H1 (cell line): Measurements from ENCODE around the gene ARHGAP18. TPM values are rescaled to one million over a fixed set of nuclear protein-coding genes. Genes with fewer than 3 reads are reported as not detected.

Experiments
- CTCF ChIA-PET: fragments of 300-600 bp; sonication (Branson Sonifier 250); formaldehyde crosslinking; loops from one replicate; lab custom pipeline; 2021; ENCODE audit not compliant: partially characterized antibody; lab: Charles Lee
- POLR2A ChIA-PET: fragments of 300-600 bp; sonication (Branson Sonifier 250); formaldehyde crosslinking; loops from one replicate; lab custom pipeline; 2021; ENCODE audit warnings: inconsistent platforms; ENCODE audit not compliant: partially characterized antibody; lab: Charles Lee
- DNase-seq, 2 experiments: peaks; one replicate each; pipeline versions ENCODE4 v3.0.0 to v3.0.0-alpha.2; 2010 to 2022; ENCODE audit warnings: low spot score in 2 of 2, low read depth in 1 of 2, mixed read lengths in 1 of 2
- FAIRE-seq: peaks from 2 replicates; lab custom pipeline; 2011; peaks lifted over from hg19 to GRCh38; lab: Jason Lieb, UNC
- H2AFZ ChIP-seq: 2 replicates; pipeline ENCODE4 v1.8.1; 2012; ENCODE audit warnings: low read length, inconsistent platforms
- H2AK5ac ChIP-seq: 2 replicates; pipeline ENCODE4 v1.6.1; 2013; ENCODE audit warnings: low read depth, low read length
- H2BK120ac ChIP-seq: replicated peaks from 2 replicates; pipeline ENCODE3; 2013; ENCODE audit warnings: low read depth, low read length, inconsistent platforms
- H2BK12ac ChIP-seq: 2 replicates; pipeline ENCODE4 v1.6.1; 2013; ENCODE audit warnings: low read depth, low read length
- H2BK15ac ChIP-seq: 2 replicates; pipeline ENCODE4 v1.6.1; 2013; ENCODE audit warnings: low read length
- H2BK20ac ChIP-seq: 2 replicates; pipeline ENCODE4 v1.6.1; 2013; ENCODE audit warnings: low read length
- H2BK5ac ChIP-seq: 2 replicates; pipeline ENCODE4 v1.6.1; 2013; ENCODE audit warnings: low read depth, low read length
- H3K14ac ChIP-seq: 2 replicates; pipeline ENCODE4 v1.6.1; 2013; ENCODE audit warnings: inconsistent platforms; ENCODE audit not compliant: insufficient read length
- H3K18ac ChIP-seq: 2 replicates; pipeline ENCODE4 v1.6.1; 2013; ENCODE audit warnings: low read length; ENCODE audit errors: extremely low read depth
- H3K23ac ChIP-seq: 2 replicates; pipeline ENCODE4 v1.6.1; 2013; ENCODE audit warnings: inconsistent platforms; ENCODE audit not compliant: insufficient read length
- H3K23me2 ChIP-seq: 2 replicates; pipeline ENCODE4 v1.6.1; 2013; ENCODE audit warnings: low read depth, low read length
- H3K27ac ChIP-seq: 2 replicates; pipeline ENCODE4 v1.6.1; 2011; ENCODE audit warnings: low read depth, low read length, inconsistent platforms
- H3K27me3 ChIP-seq, 4 experiments: replicated peaks in 1 of 4; 1 replicate in 1 of 4; 2 replicates in 3 of 4; pipeline versions ENCODE4 v1.6.1 to v1.8.1; 2011 to 2013; ENCODE audit warnings: low read length in 3 of 4, mild to moderate bottlenecking in 3 of 4, inconsistent platforms in 2 of 4, mixed read lengths in 2 of 4, moderate library complexity in 1 of 4; ENCODE audit not compliant: control insufficient read depth in 3 of 4, insufficient read depth in 3 of 4; ENCODE audit errors: extremely low read depth in 1 of 4
- H3K36me3 ChIP-seq, 4 experiments: 2 replicates each; pipeline versions ENCODE4 v1.6.1 to v1.8.1; 2011 to 2013; ENCODE audit warnings: mild to moderate bottlenecking in 4 of 4, low read length in 3 of 4, moderate library complexity in 2 of 4, control low read depth in 1 of 4, inconsistent platforms in 1 of 4; ENCODE audit not compliant: insufficient read depth in 4 of 4, control insufficient read depth in 2 of 4
- H3K4ac ChIP-seq: replicated peaks from 2 replicates; pipeline ENCODE3; 2013; ENCODE audit warnings: low read length, low read depth, mixed read lengths, inconsistent platforms; ENCODE audit not compliant: insufficient read length
- H3K4me1 ChIP-seq, 4 experiments: replicated peaks in 1 of 4; 1 replicate in 1 of 4; 2 replicates in 3 of 4; pipeline versions ENCODE4 v1.6.1 to v1.8.1; 2011 to 2013; ENCODE audit warnings: low read length in 3 of 4, inconsistent platforms in 2 of 4, mixed read lengths in 1 of 4; ENCODE audit not compliant: insufficient read depth in 4 of 4, control insufficient read depth in 3 of 4
- H3K4me2 ChIP-seq, 2 experiments: 2 replicates each; pipeline versions ENCODE4 v1.6.1 to v1.8.1; 2011 to 2013; ENCODE audit warnings: low read depth in 2 of 2, low read length in 2 of 2, control low read depth in 1 of 2, inconsistent platforms in 1 of 2, mild to moderate bottlenecking in 1 of 2; ENCODE audit not compliant: insufficient read depth in 1 of 2
- H3K4me3 ChIP-seq, 4 experiments: fragments of 200-600, 300-600 bp in 1 of 4; sonication (generic), shearing (Covaris generic), sonication (Bioruptor Twin) in 1 of 4; 2 replicates each; pipeline versions ENCODE4 v1.5.1 to v1.8.1; 2011 to 2016; ENCODE audit warnings: low read length in 4 of 4, low read depth in 3 of 4, control low read depth in 2 of 4, inconsistent platforms in 2 of 4, mild to moderate bottlenecking in 2 of 4, mixed read lengths in 1 of 4, moderate library complexity in 1 of 4; ENCODE audit not compliant: insufficient read depth in 2 of 4; ENCODE audit errors: extremely low read depth in 1 of 4
- H3K56ac ChIP-seq: replicated peaks from 2 replicates; pipeline ENCODE3; 2013; ENCODE audit warnings: low read depth, mild to moderate bottlenecking, mixed read lengths, low read length, inconsistent platforms; ENCODE audit not compliant: insufficient read length
- H3K79me1 ChIP-seq: 2 replicates; pipeline ENCODE4 v1.6.1; 2013; ENCODE audit warnings: low read depth, low read length, control low read depth
- H3K79me2 ChIP-seq, 2 experiments: 2 replicates each; pipeline versions ENCODE4 v1.6.1 to v1.8.1; 2012 to 2013; ENCODE audit warnings: low read length in 2 of 2, mild to moderate bottlenecking in 2 of 2, inconsistent platforms in 1 of 2; ENCODE audit not compliant: insufficient read depth in 2 of 2, control insufficient read depth in 1 of 2
- H3K9ac ChIP-seq, 4 experiments: replicated peaks in 1 of 4; 1 replicate in 1 of 4; 2 replicates in 3 of 4; pipeline versions ENCODE4 v1.6.1 to v1.8.1; 2011 to 2013; ENCODE audit warnings: low read depth in 3 of 4, low read length in 3 of 4, control low read depth in 2 of 4, mild to moderate bottlenecking in 2 of 4, moderate library complexity in 2 of 4, inconsistent platforms in 1 of 4; ENCODE audit errors: extremely low read depth in 1 of 4
- H3K9me3 ChIP-seq, 2 experiments: 2 replicates each; pipeline versions ENCODE4 v1.6.1 to v1.8.1; 2012 to 2013; ENCODE audit warnings: mild to moderate bottlenecking in 2 of 2, moderate library complexity in 2 of 2, control low read depth in 1 of 2, inconsistent platforms in 1 of 2, low read depth in 1 of 2, low read length in 1 of 2, mixed read lengths in 1 of 2; ENCODE audit not compliant: insufficient read depth in 2 of 2
- H4K20me1 ChIP-seq, 2 experiments: replicated peaks in 1 of 2; 2 replicates each; pipeline versions ENCODE3 to v1.8.1; 2011 to 2013; ENCODE audit warnings: inconsistent platforms in 2 of 2, low read length in 2 of 2, mild to moderate bottlenecking in 1 of 2; ENCODE audit not compliant: insufficient read depth in 2 of 2, control insufficient read depth in 1 of 2
- H4K5ac ChIP-seq: 2 replicates; pipeline ENCODE4 v1.6.1; 2013; ENCODE audit warnings: low read length, low read depth, mixed read lengths, inconsistent platforms; ENCODE audit not compliant: insufficient read length
- H4K8ac ChIP-seq: 2 replicates; pipeline ENCODE4 v1.8.0; 2013; ENCODE audit warnings: mild to moderate bottlenecking, moderate library complexity, low read length, inconsistent platforms; ENCODE audit not compliant: insufficient read depth; ENCODE audit errors: extremely low read depth
- H4K91ac ChIP-seq: replicated peaks from 2 replicates; pipeline ENCODE3; 2013; ENCODE audit warnings: low read length, mixed read lengths, inconsistent platforms; ENCODE audit not compliant: insufficient read length
- RNF2 ChIP-seq: fragments of 200-900, 300-1000 bp; sonication (generic); IDR thresholded peaks from 2 replicates; pipeline ENCODE4 v1.7.1; 2016; ENCODE audit warnings: borderline replicate concordance, low read depth, mild to moderate bottlenecking, antibody characterized with exemption, low read length; ENCODE audit not compliant: poor library complexity, severe bottlenecking; ENCODE audit errors: missing control alignments
- WGBS, 2 experiments: shearing (Covaris generic) in 1 of 2; methylation state at CpG; one replicate each; pipeline versions ENCODE4 v1.1.6 to v1.1.7; 2013 to 2015; ENCODE audit warnings: low lambda C conversion rate in 2 of 2, mixed read lengths in 2 of 2, inconsistent platforms in 1 of 2, low coverage in 1 of 2, missing lambda C conversion rate in 1 of 2; ENCODE audit not compliant: insufficient replicate concordance in 2 of 2, insufficient coverage in 1 of 2, insufficient read length in 1 of 2; ENCODE audit errors: extremely low coverage in 1 of 2, missing lambda C conversion rate in 1 of 2; 5-methylcytosine and 5-hydroxymethylcytosine counted together
- polyA plus RNA-seq, 7 experiments: library from polyadenylated mRNA; depleted of rRNA in 3 of 7; stranded (reverse) in 5 of 7; unstranded in 2 of 7; fragments of >200 nt in 5 of 7; fragments of 200-250 nt in 2 of 7; gene quantifications; 1 replicate in 5 of 7; 2 replicates in 1 of 7; 4 replicates in 1 of 7; pipeline versions ENCODE4 v1.2.1 to v1.2.3, GENCODE V29; 2011 to 2013; ENCODE audit warnings: missing spikeins in 2 of 7, mixed read lengths in 2 of 7
- total RNA-seq: library from RNA; stranded (reverse); fragmentation: NEBNext Ultra II Directional; extraction: Animal tissue kit (Norgen Biotek cat#: 25700); gene quantifications from 2 replicates; pipeline ENCODE4 v1.2.1, GENCODE V29; 2021
- TF ChIP-seq, protein P1 (sequence below): IDR thresholded peaks from 2 replicates; pipeline ENCODE4 v1.6.1; 2011; ENCODE audit warnings: low read length, improper control_type of control experiment
- TF ChIP-seq, protein P2 (sequence below): IDR thresholded peaks from 2 replicates; pipeline ENCODE4 v1.6.1; 2011; ENCODE audit warnings: low read depth, mild to moderate bottlenecking, low read length; ENCODE audit not compliant: insufficient read depth

Gene ARHGAP18
- total and polyA plus RNA-seq, 2 of the 8 experiments (the other 6 are each of a cell fraction or from before 2014, with no cell fraction given): 0.83 to 4.5 TPM

DNA sequence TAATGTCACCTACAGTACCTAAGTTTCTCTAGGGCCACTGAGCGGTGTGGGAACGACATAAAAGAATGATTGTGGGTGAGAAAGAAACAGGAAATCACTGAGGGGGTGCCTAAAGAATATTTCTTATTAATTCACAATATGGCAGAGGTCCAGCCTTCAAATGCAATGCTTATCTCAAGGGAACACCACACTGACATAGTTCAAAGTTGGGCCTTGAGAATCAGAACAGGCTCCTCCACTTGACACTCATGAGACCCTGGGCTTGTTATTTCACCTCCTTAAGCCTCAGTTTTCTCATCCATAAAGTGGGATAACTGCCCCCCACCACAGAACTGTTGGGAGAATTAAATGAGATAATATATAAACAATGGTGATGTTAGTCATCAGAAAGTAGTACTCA lies 40.4 kb upstream of the ARHGAP18 start:
- Histone ChIP-seq H3K9me3 (no peaks in the 10 kb centered on the region), H3K56ac (no peak overlapping the region), H3K14ac (no peak overlapping the region), H4K20me1 (peaks cover 0 to 2% of the 10 kb centered on the region in 2 experiments), H3K4me2 (no peak overlapping the region), H2BK20ac (no peak overlapping the region), H3K4me1 (no peaks in the 10 kb centered on the region), H2BK120ac (no peak overlapping the region), H3K18ac (no peak overlapping the region), H3K79me1 (no peaks in the 10 kb centered on the region), H3K79me2 (no peaks in the 10 kb centered on the region), H2AFZ (no peak overlapping the region), H2BK5ac (no peak overlapping the region), H3K36me3 (no peaks in the 10 kb centered on the region), H2AK5ac (no peak overlapping the region), H3K4me3 (no peak overlapping the region), H3K4ac (no peak overlapping the region), H2BK15ac (no peak overlapping the region), H3K23me2 (no peaks in the 10 kb centered on the region), H3K27ac (no peak overlapping the region), H3K23ac (no peak overlapping the region), H2BK12ac (no peak overlapping the region), H4K91ac (no peak overlapping the region), H3K9ac (no peak overlapping the region), H4K5ac (no peak overlapping the region), H3K27me3 (no peaks in the 10 kb centered on the region), H4K8ac (no peak overlapping the region)
- CTCF ChIA-PET: interaction anchor here (0.6 to 3.1 kb wide), 6 partner anchors 21 to 281 kb away, joined by 3 to 8 read pairs (median 4); no protein-coding TSS in a partner anchor
- no peak for TF ChIP-seq RNF2
- TF ChIP-seq, protein P1, sequence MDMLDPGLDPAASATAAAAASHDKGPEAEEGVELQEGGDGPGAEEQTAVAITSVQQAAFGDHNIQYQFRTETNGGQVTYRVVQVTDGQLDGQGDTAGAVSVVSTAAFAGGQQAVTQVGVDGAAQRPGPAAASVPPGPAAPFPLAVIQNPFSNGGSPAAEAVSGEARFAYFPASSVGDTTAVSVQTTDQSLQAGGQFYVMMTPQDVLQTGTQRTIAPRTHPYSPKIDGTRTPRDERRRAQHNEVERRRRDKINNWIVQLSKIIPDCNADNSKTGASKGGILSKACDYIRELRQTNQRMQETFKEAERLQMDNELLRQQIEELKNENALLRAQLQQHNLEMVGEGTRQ: no peak
- TF ChIP-seq, protein P2, sequence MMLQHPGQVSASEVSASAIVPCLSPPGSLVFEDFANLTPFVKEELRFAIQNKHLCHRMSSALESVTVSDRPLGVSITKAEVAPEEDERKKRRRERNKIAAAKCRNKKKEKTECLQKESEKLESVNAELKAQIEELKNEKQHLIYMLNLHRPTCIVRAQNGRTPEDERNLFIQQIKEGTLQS: no peak
- POLR2A ChIA-PET: no interaction called here
- DNase-seq (no peak), FAIRE-seq (no peak)
- WGBS, 2 experiments: 82% methylated on average over 2 of the region's 2 CpGs; no CpG with 5 or more reads in 1 of the 2 experiments
